GM21367 (cell line): ENCODE data around the gene PCDHGA7.
"Not testable (repeated sequence)": the region's sequence is repeated elsewhere in the genome, so short reads cannot be mapped to it uniquely, and the experiment has no call there.

Experiments
- ATAC-seq: cut with Tn5 transposase; IDR thresholded peaks from one replicate; pipeline ENCODE4 v1.9.1; 2021; ENCODE audit not compliant: unreplicated experiment

The PCDHGA7 gene

GRCh38 chr5:141382469-141383294 lies at the start of gene PCDHGA7:
Gene PCDHGA7, plus strand, starts transcription at chr5:141382742. Its CDS starts 158 bp downstream, at chr5:141382900.
- ATAC-seq, result no peak

- ATAC-seq, result no peak
These were observed 43.8 kb upstream of the PCDHGA7 start, which contains the start of gene PCDHGA2 for GRCh38 chr5:141338538-141339306. Gene PCDHGA2, plus strand, starts transcription at chr5:141338760.

DNA sequence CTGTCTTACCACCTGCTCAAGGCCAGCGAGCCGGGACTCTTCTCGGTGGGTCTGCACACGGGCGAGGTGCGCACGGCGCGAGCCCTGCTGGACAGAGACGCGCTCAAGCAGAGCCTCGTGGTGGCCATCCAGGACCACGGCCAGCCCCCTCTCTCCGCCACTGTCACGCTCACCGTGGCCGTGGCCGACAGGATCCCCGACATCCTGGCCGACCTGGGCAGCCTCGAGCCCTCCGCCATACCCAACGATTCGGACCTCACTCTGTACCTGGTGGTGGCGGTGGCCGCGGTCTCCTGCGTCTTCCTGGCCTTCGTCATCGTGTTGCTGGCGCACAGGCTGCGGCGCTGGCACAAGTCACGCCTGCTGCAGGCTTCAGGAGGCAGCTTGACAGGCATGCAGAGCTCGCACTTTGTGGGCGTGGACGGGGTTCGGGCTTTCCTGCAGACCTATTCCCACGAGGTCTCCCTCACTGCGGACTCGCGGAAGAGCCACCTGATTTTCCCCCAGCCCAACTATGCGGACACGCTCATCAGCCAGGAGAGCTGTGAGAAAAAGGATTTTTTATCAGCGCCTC lies 41.7 kb upstream of the PCDHGA7 start:
- ATAC-seq, result not testable (repeated sequence)

DNA sequence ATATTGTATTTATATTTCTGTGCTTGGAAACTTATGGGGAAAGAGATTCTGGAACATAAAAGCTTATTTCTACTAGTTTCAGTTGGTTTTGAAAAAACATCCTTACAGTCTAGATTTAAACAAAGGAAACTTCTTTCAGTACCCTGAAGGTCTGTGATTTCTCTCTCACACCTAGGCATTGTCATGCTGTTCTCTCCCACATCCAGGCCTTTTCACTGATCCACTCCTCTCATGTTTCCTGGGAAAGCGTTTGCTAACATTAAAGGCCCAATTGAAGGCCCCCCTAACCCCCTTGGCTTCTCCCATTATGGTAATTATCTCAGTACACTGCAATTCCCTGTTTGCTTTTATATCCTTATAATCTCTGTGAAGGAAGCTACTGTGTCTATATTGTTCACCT lies 39.8 kb upstream of the PCDHGA7 start:
- no peak for ATAC-seq

GRCh38 chr5:141343242-141343952 lies 39.1 kb upstream of the PCDHGA7 start, which contains the start of gene PCDHGA3:
Gene PCDHGA3, plus strand, starts transcription at chr5:141343829. Its CDS starts 205 bp downstream, at chr5:141344034.
- ATAC-seq, result no peak

GRCh38 chr5:141343953-141344463 lies 38.5 kb upstream of the PCDHGA7 start:
- ATAC-seq, result no peak

DNA sequence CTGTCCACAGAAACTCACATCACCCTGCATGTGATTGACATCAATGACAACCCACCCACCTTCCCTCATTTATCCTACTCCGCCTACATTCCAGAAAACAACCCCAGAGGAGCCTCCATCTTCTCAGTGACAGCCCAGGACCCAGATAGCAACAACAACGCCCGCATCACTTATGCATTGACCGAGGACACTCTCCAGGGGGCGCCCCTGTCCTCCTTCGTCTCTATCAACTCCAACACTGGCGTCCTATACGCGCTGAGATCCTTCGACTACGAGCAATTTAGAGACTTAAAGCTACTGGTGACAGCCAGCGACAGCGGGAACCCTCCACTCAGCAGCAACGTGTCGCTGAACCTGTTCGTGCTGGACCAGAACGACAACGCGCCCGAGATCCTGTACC lies 37.2 kb upstream of the PCDHGA7 start:
- no peak for ATAC-seq

DNA sequence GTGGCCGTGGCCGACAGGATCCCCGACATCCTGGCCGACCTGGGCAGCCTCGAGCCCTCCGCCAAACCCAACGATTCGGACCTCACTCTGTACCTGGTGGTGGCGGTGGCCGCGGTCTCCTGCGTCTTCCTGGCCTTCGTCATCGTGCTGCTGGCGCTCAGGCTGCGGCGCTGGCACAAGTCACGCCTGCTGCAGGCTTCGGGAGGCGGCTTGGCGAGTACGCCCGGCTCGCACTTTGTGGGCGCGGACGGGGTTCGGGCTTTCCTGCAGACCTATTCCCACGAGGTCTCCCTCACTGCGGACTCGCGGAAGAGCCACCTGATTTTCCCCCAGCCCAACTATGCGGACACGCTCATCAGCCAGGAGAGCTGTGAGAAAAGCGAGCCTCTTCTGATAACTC lies 36.5 kb upstream of the PCDHGA7 start:
- not testable (repeated sequence) for ATAC-seq

DNA sequence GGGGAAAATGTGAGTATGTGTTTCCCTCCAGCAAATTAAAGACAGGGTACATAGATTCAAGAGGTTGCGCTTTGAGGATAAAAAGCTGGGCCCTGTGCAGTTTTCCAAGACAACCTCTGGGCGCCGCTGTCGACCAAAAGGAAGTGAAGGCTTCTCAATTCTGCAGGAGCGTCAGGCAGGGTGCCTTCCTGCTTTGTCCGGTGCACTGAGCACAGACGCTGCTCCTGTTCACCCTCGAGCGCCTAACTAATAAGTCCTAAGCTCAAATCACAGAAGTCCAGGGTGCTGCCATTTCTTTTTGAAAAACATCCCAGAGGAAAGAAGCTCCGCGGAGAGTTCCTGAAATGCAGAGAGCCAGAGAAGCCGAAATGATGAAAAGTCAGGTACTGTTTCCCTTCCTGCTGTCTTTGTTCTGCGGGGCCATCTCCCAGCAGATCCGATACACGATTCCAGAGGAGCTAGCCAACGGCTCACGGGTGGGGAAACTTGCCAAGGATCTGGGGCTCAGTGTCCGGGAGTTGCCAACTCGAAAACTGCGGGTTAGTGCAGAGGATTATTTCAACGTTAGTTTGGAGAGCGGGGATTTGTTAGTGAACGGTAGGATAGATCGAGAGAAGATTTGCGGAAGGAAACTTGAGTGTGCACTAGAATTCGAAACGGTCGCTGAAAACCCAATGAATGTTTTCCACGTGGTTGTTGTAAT lies 32.5 kb upstream of the PCDHGA7 start, which contains the start of gene PCDHGB1:
Gene PCDHGB1, plus strand, starts transcription at position 183 of the 703 bp plus-strand sequence. Its CDS starts 162 bp downstream, at position 345.
- peak; percentile 83 for ATAC-seq

- no peak for ATAC-seq
These were observed 31.0 kb upstream of the PCDHGA7 start for GRCh38 chr5:141351591-141351990.

- no peak for ATAC-seq
These were observed 27.6 kb upstream of the PCDHGA7 start, which contains the start of gene PCDHGA4 for GRCh38 chr5:141354900-141355469. Gene PCDHGA4, plus strand, starts transcription at chr5:141355021. Its CDS starts 87 bp downstream, at chr5:141355108.

GRCh38 chr5:141355641-141356040 lies 26.9 kb upstream of the PCDHGA7 start:
- no peak for ATAC-seq

DNA sequence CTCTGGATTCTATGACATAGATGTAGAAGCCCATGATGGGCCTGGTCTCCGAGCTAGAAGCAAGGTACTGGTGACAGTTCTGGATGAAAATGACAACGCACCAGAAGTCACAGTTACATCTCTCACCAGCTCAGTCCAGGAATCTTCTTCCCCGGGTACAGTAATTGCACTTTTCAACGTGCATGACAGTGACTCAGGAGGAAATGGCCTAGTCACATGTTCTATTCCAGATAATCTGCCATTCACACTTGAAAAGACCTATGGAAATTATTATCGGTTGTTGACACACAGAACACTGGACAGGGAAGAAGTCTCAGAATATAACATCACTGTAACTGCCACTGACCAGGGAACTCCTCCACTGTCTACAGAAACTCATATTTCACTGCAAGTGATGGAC lies 26.4 kb upstream of the PCDHGA7 start:
- no peak for ATAC-seq

DNA sequence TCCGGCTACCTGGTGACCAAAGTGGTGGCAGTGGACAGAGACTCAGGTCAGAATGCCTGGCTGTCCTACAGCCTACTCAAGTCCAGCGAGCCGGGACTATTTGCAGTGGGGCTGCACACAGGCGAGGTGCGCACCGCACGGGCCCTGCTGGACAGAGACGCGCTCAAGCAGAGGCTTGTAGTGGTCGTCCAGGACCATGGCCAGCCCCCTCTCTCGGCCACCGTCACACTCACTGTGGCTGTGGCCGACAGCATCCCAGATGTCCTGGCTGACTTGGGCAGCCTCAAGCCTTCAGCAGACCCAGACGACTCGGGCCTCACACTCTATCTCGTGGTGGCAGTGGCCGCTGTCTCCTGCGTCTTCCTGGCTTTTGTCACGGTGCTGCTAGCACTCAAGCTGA lies 25.6 kb upstream of the PCDHGA7 start:
- no peak for ATAC-seq

DNA sequence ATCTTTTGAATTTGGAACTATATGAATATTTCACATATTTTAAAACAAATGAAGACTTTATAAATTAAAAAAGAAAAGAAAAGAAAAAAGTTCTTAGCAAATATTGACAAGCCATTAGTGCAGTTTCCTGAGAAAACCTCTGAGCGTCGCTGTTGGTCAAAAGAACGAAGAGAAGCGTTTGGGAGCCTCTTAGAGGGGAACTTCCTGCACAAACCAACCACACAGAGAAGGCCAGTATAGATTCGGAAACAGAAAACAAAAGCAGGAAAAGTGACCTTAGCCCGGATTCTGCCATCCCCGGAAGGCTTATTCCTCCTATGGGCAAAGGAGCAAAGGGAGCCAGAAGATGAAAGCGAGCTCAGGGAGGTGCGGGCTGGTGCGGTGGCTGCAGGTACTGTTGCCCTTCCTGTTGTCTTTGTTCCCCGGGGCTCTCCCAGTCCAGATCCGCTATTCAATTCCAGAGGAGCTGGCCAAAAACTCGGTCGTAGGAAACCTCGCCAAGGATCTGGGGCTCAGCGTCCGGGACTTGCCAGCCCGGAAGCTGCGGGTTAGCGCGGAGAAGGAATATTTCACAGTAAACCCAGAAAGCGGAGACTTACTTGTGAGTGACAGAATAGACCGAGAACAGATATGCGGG lies 22.6 kb upstream of the PCDHGA7 start, which contains the start of gene PCDHGB2:
Gene PCDHGB2, plus strand, starts transcription at position 205 of the 637 bp plus-strand sequence. Its CDS starts 142 bp downstream, at position 347.
- ATAC-seq, result no peak

- no peak for ATAC-seq
These were observed 21.9 kb upstream of the PCDHGA7 start for GRCh38 chr5:141360685-141361084.

DNA sequence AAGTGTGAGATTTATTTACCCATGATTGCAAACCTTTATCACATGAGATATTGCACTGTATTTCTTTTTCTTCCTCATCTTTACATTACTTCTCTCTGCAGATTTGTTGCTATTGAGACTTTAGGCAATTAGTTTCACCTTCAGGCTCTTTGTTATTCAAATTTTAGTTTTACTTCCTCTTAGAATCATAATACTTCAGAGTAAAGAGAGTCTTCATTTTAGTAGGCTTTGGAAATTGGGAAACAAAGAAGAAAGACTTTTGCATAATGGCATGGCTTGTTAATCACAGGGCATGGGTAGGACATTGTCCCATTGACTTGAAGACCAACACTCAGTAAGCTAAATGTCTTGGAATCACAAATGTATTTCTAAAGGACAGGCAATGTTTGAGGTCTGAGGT lies 19.8 kb upstream of the PCDHGA7 start:
- ATAC-seq, result no peak

DNA sequence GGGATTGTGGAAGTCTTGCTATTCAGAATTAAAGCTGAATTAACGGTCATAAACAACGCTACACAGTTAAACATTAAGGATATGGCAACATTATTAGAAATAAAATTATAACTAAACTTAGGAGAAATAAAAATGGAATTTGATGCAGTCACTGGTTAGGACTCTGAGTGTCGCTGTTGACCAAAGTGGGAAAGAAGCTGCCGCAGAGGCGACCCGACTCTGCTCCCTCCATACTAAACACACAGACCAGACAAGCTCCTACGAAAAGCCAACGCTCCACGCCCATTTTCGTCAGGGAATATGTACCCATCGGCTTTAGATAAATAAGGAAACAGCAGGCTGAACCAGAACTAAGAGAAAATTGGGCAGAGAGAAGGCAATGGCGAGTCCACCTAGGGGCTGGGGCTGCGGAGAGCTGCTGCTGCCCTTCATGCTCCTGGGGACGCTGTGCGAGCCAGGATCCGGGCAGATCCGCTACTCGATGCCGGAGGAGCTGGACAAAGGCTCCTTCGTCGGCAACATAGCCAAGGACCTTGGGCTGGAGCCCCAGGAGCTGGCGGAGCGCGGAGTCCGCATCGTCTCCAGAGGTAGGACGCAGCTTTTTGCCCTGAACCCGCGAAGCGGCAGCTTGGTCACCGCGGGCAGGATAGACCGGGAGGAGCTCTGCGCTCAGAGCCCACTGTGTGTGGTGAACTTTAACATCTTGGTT lies 18.4 kb upstream of the PCDHGA7 start, which contains the start of gene PCDHGA5:
Gene PCDHGA5, plus strand, starts transcription at position 211 of the 709 bp plus-strand sequence. Its CDS starts 169 bp downstream, at position 380.
- no peak for ATAC-seq
